SK-N-SH treated with all-trans-retinoic acid at 6 μM for 48 hours (cell line): ENCODE measurements around the gene ELF3.

Experiments
- BACH2 ChIP-seq: fragments of 250-450 bp; sonication (Bioruptor Pico); IDR thresholded peaks from 2 replicates; pipeline ENCODE4 v1.9.0; 2021; ENCODE audit warnings: mild to moderate bottlenecking, borderline replicate concordance
- GLIS3 ChIP-seq: fragments of 250-450 bp; sonication (Bioruptor Pico); IDR thresholded peaks from 2 replicates; pipeline ENCODE4 v1.5.0; 2020; ENCODE audit warnings: mild to moderate bottlenecking, moderate library complexity
- OSR1 ChIP-seq: fragments of 250-450 bp; sonication (Bioruptor Pico); IDR thresholded peaks from 2 replicates; pipeline ENCODE4 v1.8.0; 2022; ENCODE audit warnings: moderate library complexity, mild to moderate bottlenecking, inconsistent platforms
- RARB ChIP-seq: fragments of 250-450 bp; sonication (Bioruptor Pico); IDR thresholded peaks from 2 replicates; pipeline ENCODE4 v1.8.0; 2021; ENCODE audit warnings: mild to moderate bottlenecking, moderate library complexity
- ZFP3 ChIP-seq: fragments of 250-450 bp; sonication (Bioruptor Pico); IDR thresholded peaks from 2 replicates; pipeline ENCODE4 v1.5.0; 2020; ENCODE audit warnings: mild to moderate bottlenecking, moderate library complexity
- ZFP30 ChIP-seq: fragments of 450-650 bp; formaldehyde crosslinking; IDR thresholded peaks from 2 replicates; pipeline ENCODE4 v1.5.0; 2022; ENCODE audit warnings: mild to moderate bottlenecking, moderate library complexity
- ZNF70 ChIP-seq: fragments of 450-650 bp; formaldehyde crosslinking; IDR thresholded peaks from 2 replicates; pipeline ENCODE4 v1.5.0; 2020; ENCODE audit warnings: mild to moderate bottlenecking, moderate library complexity
- TF ChIP-seq, protein P1 (sequence below): fragments of 250-450 bp; sonication (Bioruptor Pico); IDR thresholded peaks from 2 replicates; pipeline ENCODE4 v1.5.1; 2020; ENCODE audit warnings: low read depth, mild to moderate bottlenecking, moderate library complexity
- TF ChIP-seq, protein P2 (sequence below): fragments of 250-450 bp; sonication (Bioruptor Pico); IDR thresholded peaks from 2 replicates; pipeline ENCODE4 v1.5.0; 2020; ENCODE audit warnings: mild to moderate bottlenecking, moderate library complexity

DNA sequence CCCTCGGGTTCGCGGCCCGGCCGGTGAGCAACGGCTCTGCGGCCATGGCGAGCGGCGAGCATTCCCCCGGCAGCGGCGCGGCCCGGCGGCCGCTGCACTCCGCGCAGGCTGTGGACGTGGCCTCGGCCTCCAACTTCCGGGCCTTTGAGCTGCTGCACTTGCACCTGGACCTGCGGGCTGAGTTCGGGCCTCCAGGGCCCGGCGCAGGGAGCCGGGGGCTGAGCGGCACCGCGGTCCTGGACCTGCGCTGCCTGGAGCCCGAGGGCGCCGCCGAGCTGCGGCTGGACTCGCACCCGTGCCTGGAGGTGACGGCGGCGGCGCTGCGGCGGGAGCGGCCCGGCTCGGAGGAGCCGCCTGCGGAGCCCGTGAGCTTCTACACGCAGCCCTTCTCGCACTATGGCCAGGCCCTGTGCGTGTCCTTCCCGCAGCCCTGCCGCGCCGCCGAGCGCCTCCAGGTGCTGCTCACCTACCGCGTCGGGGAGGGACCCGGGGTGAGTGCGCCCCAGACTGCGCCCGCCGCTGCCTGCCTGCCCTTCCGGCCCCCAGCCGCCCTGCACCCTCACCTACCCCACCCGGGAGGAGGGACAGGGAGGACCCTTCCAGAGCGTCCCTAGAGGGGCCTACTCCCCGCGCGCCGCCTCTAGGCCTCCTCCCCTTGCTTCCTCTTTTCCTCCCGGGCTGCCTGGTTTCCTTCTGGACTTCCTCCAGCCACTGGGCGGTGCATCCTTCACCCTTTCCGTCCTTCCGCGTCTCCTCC, 27.6 kb upstream of the ELF3 start, which contains the start of gene RNPEP:
- TF ChIP-seq GLIS3 (CRISPR knock-in tag) = no peak
- TF ChIP-seq ZNF70 (CRISPR knock-in tag) = no peak
- TF ChIP-seq ZFP30 (CRISPR knock-in tag) = no peak
- TF ChIP-seq, protein P1, sequence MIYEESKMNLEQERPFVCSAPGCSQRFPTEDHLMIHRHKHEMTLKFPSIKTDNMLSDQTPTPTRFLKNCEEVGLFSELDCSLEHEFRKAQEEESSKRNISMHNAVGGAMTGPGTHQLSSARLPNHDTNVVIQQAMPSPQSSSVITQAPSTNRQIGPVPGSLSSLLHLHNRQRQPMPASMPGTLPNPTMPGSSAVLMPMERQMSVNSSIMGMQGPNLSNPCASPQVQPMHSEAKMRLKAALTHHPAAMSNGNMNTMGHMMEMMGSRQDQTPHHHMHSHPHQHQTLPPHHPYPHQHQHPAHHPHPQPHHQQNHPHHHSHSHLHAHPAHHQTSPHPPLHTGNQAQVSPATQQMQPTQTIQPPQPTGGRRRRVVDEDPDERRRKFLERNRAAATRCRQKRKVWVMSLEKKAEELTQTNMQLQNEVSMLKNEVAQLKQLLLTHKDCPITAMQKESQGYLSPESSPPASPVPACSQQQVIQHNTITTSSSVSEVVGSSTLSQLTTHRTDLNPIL (CRISPR knock-in tag) = no peak
- TF ChIP-seq RARB (CRISPR knock-in tag) = no peak
- TF ChIP-seq BACH2 (CRISPR knock-in tag) = no peak
- no peak for TF ChIP-seq OSR1 (CRISPR knock-in tag)
- TF ChIP-seq, protein P2, sequence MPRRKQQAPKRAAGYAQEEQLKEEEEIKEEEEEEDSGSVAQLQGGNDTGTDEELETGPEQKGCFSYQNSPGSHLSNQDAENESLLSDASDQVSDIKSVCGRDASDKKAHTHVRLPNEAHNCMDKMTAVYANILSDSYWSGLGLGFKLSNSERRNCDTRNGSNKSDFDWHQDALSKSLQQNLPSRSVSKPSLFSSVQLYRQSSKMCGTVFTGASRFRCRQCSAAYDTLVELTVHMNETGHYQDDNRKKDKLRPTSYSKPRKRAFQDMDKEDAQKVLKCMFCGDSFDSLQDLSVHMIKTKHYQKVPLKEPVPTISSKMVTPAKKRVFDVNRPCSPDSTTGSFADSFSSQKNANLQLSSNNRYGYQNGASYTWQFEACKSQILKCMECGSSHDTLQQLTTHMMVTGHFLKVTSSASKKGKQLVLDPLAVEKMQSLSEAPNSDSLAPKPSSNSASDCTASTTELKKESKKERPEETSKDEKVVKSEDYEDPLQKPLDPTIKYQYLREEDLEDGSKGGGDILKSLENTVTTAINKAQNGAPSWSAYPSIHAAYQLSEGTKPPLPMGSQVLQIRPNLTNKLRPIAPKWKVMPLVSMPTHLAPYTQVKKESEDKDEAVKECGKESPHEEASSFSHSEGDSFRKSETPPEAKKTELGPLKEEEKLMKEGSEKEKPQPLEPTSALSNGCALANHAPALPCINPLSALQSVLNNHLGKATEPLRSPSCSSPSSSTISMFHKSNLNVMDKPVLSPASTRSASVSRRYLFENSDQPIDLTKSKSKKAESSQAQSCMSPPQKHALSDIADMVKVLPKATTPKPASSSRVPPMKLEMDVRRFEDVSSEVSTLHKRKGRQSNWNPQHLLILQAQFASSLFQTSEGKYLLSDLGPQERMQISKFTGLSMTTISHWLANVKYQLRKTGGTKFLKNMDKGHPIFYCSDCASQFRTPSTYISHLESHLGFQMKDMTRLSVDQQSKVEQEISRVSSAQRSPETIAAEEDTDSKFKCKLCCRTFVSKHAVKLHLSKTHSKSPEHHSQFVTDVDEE (CRISPR knock-in tag) = no peak
- no peak for TF ChIP-seq ZFP3 (CRISPR knock-in tag)
